K562 (cell line): ENCODE data around the gene SLC35E1. TPM values are rescaled to one million over a fixed set of nuclear protein-coding genes. Genes with fewer than 3 reads are reported as not detected.
A peak's percentile ranks its signal among the peaks of the same experiment; 100 is the strongest.

Experiments
- BRD4 ChIP-seq: fragments of 200-600 bp; sonication (generic); IDR thresholded peaks from 2 replicates; pipeline ENCODE4 v1.6.1; 2017; ENCODE audit warnings: inconsistent platforms
- CEBPG ChIP-seq, 3 experiments: fragments of 200-800 bp in 1 of 3; sonication (Bioruptor generic) in 1 of 3; sonication (generic) in 1 of 3; formaldehyde crosslinking in 1 of 3; IDR thresholded peaks in 2 of 3; conservative IDR thresholded peaks in 1 of 3; 2 replicates each; pipeline versions ENCODE4 v1.6.1 to v1.8.0; 2016 to 2022; ENCODE audit warnings: missing compliant biosample characterization in 2 of 3, missing genetic modification characterization in 2 of 3, mild to moderate bottlenecking in 1 of 3, missing genetic modification reagents in 1 of 3
- CEBPZ ChIP-seq: fragments of 150-350 bp; IDR thresholded peaks from 2 replicates; pipeline ENCODE4 v1.6.1; 2014; ENCODE audit warnings: low read depth, mild to moderate bottlenecking, low read length, borderline replicate concordance
- FOXM1 ChIP-seq, 2 experiments: fragments of 450-650 bp in 1 of 2; sonication (generic) in 1 of 2; formaldehyde crosslinking in 1 of 2; IDR thresholded peaks; 2 replicates each; pipeline versions ENCODE4 v1.6.1 to v1.9.0; 2017 to 2022; ENCODE audit warnings: low read depth in 2 of 2, mild to moderate bottlenecking in 2 of 2, missing genetic modification reagents in 1 of 2, moderate library complexity in 1 of 2
- FOXP1 ChIP-seq: sonication (generic); formaldehyde crosslinking; IDR thresholded peaks from 2 replicates; pipeline ENCODE4 v1.8.0; 2022; ENCODE audit warnings: mild to moderate bottlenecking, missing genetic modification reagents
- GATA2 ChIP-seq: sonication (generic); formaldehyde crosslinking; IDR thresholded peaks from 2 replicates; pipeline ENCODE4 v1.4.0; 2020; ENCODE audit warnings: mild to moderate bottlenecking, missing genetic modification reagents
- HDAC6 ChIP-seq: IDR thresholded peaks from 2 replicates; pipeline ENCODE4 v1.6.1; 2012; ENCODE audit warnings: low read depth, mild to moderate bottlenecking, control low read depth, inconsistent platforms, low read length, moderate library complexity
- HNRNPK ChIP-seq: fragments of 200-400 bp; formaldehyde crosslinking; IDR thresholded peaks from one replicate; pipeline ENCODE4 v1.6.1; 2018; ENCODE audit warnings: mild to moderate bottlenecking, low read depth, low read length; ENCODE audit not compliant: poor library complexity, severe bottlenecking
- HNRNPUL1 ChIP-seq: fragments of 200-400 bp; formaldehyde crosslinking; IDR thresholded peaks from 2 replicates; pipeline ENCODE4 v1.6.1; 2017; ENCODE audit warnings: low read length
- MAFF ChIP-seq: IDR thresholded peaks from 2 replicates; pipeline ENCODE4 v1.6.1; 2012; ENCODE audit warnings: low read length, improper control_type of control experiment
- NFIX ChIP-seq: fragments of 250-450 bp; sonication (Bioruptor Pico); IDR thresholded peaks from 2 replicates; pipeline ENCODE4 v1.4.0; 2020; ENCODE audit warnings: low read depth, mild to moderate bottlenecking, moderate library complexity
- POLR2AphosphoS5 ChIP-seq: IDR thresholded peaks from 2 replicates; pipeline ENCODE4 v1.6.1; 2011; ENCODE audit warnings: mild to moderate bottlenecking, low read depth, low read length, moderate library complexity; ENCODE audit not compliant: control insufficient read depth, insufficient read depth
- PRPF4 ChIP-seq: fragments of 200-400 bp; formaldehyde crosslinking; IDR thresholded peaks from one replicate; pipeline ENCODE4 v1.6.1; 2017; ENCODE audit warnings: low read length, low read depth, mild to moderate bottlenecking; ENCODE audit not compliant: insufficient read depth, poor library complexity, severe bottlenecking
- SLC30A9 ChIP-seq: fragments of 250-450 bp; sonication (Bioruptor Pico); IDR thresholded peaks from 2 replicates; pipeline ENCODE4 v1.8.0; 2022; ENCODE audit warnings: mild to moderate bottlenecking, moderate library complexity
- TCF7L2 ChIP-seq: fragments of 150-350 bp; IDR thresholded peaks from 2 replicates; pipeline ENCODE4 v1.6.1; 2016; ENCODE audit warnings: low read depth, mild to moderate bottlenecking, low read length, moderate library complexity
- THAP7 ChIP-seq: fragments of 250-450 bp; sonication (Bioruptor Pico); IDR thresholded peaks from 2 replicates; pipeline ENCODE4 v1.5.0; 2021
- TSC22D4 ChIP-seq: fragments of 450-650 bp; IDR thresholded peaks from 2 replicates; pipeline ENCODE4 v1.6.1; 2016; ENCODE audit warnings: missing genetic modification characterization, missing biosample characterization, control low read depth
- XRCC5 ChIP-seq: fragments of 200-400 bp; formaldehyde crosslinking; IDR thresholded peaks from 2 replicates; pipeline ENCODE4 v1.6.1; 2017; ENCODE audit warnings: low read depth, mild to moderate bottlenecking, low read length
- ZNF431 ChIP-seq: sonication (generic); formaldehyde crosslinking; IDR thresholded peaks from 2 replicates; pipeline ENCODE4 v1.8.0; 2022; ENCODE audit warnings: mild to moderate bottlenecking, missing genetic modification reagents
- ZNF445 ChIP-seq: fragments of 250-450 bp; sonication (Bioruptor Pico); IDR thresholded peaks from 2 replicates; pipeline ENCODE4 v1.4.0; 2020; ENCODE audit warnings: low read depth, mild to moderate bottlenecking, moderate library complexity
- polyA plus RNA-seq, 8 experiments: library from polyadenylated mRNA; depleted of rRNA in 4 of 8; stranded (reverse) in 5 of 8; unstranded in 3 of 8; fragments of >200 nt; fragmentation: Nextera tagmentation in 2 of 8; fragmentation: Illumina TruSeq in 1 of 8; extraction: Ambion mirVana in 2 of 8; extraction: Trizol in 1 of 8; gene quantifications; 2 replicates each; pipeline versions ENCODE4 v1.2.1 to v1.2.3, GENCODE V29; 2011 to 2014; ENCODE audit warnings: inconsistent platforms in 1 of 8, missing spikeins in 1 of 8
- total RNA-seq, 7 experiments: library from RNA; depleted of rRNA in 6 of 7; stranded (reverse); fragments of >200 nt in 6 of 7; fragmentation: Illumina TruSeq in 2 of 7; extraction: Trizol in 2 of 7; gene quantifications; 2 replicates each; pipeline versions ENCODE4 v1.2.1 to v1.2.3, GENCODE V29; 2011 to 2021; ENCODE audit warnings: low replicate concordance in 1 of 7
- TF ChIP-seq, protein P1 (sequence below): sonication (generic); formaldehyde crosslinking; IDR thresholded peaks from 2 replicates; pipeline ENCODE4 v1.8.0; 2022; ENCODE audit warnings: missing genetic modification reagents, mild to moderate bottlenecking, borderline replicate concordance

The SLC35E1 gene
- total and polyA plus RNA-seq, 9 of the 15 experiments (the other 6 are each of a cell fraction or from before 2014, with no cell fraction given) = 15.0 to 40.1 (median 25.7) TPM

DNA sequence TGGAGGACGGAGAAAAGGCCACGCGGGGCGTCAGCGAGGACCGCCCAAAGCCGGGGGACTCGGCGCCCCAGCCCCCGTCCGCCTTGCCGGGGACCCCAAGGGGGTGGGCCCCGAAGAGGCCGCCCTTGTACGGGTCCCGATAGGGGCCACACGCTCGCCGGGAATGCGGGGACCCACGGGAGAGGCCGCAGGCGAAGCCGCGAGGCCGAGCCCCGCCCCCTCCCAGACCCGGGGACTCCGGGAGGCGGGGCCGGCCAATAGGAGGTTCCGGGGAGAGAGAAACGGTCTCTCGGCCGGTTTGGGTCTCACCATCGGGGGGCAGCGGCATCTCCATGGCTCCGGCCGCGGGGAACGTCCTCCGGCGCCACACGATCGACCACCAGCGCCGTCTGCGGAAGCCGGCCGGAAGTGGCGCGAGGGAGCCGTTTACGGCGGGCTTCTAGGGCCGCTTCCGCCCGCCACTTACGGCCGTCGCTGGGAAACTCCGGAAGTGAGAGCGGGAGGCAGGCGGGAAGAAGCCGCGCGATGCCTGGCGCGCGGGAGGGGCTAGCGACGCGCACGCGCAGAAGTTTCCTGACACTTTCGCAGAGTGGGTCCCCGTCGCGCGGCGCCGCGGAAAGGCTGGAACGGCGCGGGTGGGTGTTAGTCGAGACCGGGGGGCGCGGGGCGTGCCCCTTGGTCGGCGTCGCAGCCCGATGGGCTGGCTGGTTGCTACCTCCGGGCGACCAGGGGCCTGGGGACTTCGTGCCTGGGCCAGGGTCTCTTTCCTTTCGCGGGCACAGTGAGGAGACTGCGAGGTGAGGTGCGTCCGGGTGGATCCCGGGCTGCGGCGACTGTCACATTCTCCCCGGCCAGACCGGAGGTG, 29.9 kb downstream of the SLC35E1 start, which contains the start of gene CHERP (continued):
- no peak for TF ChIP-seq THAP7 (CRISPR knock-in tag)
- peak; percentile 71 for TF ChIP-seq POLR2AphosphoS5
- TF ChIP-seq, protein P1, sequence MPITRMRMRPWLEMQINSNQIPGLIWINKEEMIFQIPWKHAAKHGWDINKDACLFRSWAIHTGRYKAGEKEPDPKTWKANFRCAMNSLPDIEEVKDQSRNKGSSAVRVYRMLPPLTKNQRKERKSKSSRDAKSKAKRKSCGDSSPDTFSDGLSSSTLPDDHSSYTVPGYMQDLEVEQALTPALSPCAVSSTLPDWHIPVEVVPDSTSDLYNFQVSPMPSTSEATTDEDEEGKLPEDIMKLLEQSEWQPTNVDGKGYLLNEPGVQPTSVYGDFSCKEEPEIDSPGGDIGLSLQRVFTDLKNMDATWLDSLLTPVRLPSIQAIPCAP = no peak
- TF ChIP-seq PRPF4 = no peak
- TF ChIP-seq TCF7L2 = no peak
- TF ChIP-seq FOXM1 (IDR thresholded peaks at IDR 0.05; ENCODE audit: low read depth) = no peak
- TF ChIP-seq FOXM1 (CRISPR knock-in tag; IDR thresholded peaks at IDR 0.05; ENCODE audit: low read depth) = no peak
- TF ChIP-seq ZNF445 (CRISPR knock-in tag) = no peak
- TF ChIP-seq HNRNPUL1 = no peak
- no peak for TF ChIP-seq GATA2
- TF ChIP-seq SLC30A9 (CRISPR knock-in tag) = no peak
- TF ChIP-seq CEBPZ = no peak
- no peak for TF ChIP-seq ZNF431 (CRISPR knock-in tag)
- TF ChIP-seq MAFF = no peak
- no peak for TF ChIP-seq BRD4
- no peak for TF ChIP-seq HNRNPK
- TF ChIP-seq TSC22D4 (tag) = no peak
- TF ChIP-seq CEBPG (CRISPR knock-in tag; IDR thresholded peaks at IDR 0.05) = no peak
- no peak for TF ChIP-seq CEBPG (tag; conservative IDR thresholded peaks at IDR 0.05 in 1 of 2, IDR thresholded peaks at IDR 0.05 in 1 of 2)
- TF ChIP-seq NFIX (CRISPR knock-in tag) = no peak
- TF ChIP-seq HDAC6 = no peak
- no peak for TF ChIP-seq XRCC5
- TF ChIP-seq FOXP1 (CRISPR knock-in tag) = 0 out of 2 replicates have a peak, but pooled peaks have one; percentile 51
